ENCODE measurements around the gene SGPL1.

SGPL1 gene

GRCh38 chr10:70906031-70906783 lies 90.5 kb downstream of the SGPL1 start:
- no peak overlapping the region for H3K27ac ChIP-seq
- no peak for TF ChIP-seq CTCF (conservative IDR thresholded peaks at IDR 0.05)

DNA sequence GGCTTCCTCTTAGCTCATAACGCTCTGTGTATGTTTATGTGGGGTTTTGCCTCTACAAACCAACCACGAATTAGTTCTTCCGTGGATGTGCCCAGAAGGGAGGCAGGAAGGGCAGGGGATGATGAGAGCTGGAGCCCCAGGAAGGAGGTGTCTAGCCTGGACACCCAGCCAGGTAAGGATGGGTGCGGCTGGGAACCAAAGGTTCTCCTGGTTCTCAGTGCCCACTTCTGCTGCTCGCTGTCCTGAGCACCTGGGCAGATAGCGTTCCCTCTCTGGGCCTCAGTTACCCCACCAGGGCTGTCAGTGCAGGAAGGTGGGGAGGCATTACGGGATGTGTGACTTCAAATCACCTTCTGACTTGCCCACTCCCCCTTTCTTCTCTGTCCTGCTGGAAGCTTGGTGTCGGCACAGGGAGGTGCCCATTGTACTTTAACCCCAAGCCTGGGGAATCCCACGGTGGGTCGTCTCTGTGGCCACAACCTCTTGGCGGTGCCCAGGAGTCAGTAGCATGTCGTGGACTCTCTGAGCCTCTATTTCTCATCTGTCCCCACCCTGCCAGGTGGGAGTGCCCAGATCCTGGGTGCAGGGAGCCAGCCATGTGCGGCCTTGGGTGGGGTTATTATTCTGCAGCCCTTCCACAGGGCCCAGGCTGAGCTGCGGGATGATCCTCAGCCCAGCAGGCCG lies 91.3 kb downstream of the SGPL1 start:
- no peak overlapping the region for H3K27ac ChIP-seq
- no peak for TF ChIP-seq CTCF (conservative IDR thresholded peaks at IDR 0.05)

- H3K27ac ChIP-seq, result no peak overlapping the region
- TF ChIP-seq CTCF (conservative IDR thresholded peaks at IDR 0.05), result no peak
These were observed 92.1 kb downstream of the SGPL1 start for GRCh38 chr10:70907637-70908405.

DNA sequence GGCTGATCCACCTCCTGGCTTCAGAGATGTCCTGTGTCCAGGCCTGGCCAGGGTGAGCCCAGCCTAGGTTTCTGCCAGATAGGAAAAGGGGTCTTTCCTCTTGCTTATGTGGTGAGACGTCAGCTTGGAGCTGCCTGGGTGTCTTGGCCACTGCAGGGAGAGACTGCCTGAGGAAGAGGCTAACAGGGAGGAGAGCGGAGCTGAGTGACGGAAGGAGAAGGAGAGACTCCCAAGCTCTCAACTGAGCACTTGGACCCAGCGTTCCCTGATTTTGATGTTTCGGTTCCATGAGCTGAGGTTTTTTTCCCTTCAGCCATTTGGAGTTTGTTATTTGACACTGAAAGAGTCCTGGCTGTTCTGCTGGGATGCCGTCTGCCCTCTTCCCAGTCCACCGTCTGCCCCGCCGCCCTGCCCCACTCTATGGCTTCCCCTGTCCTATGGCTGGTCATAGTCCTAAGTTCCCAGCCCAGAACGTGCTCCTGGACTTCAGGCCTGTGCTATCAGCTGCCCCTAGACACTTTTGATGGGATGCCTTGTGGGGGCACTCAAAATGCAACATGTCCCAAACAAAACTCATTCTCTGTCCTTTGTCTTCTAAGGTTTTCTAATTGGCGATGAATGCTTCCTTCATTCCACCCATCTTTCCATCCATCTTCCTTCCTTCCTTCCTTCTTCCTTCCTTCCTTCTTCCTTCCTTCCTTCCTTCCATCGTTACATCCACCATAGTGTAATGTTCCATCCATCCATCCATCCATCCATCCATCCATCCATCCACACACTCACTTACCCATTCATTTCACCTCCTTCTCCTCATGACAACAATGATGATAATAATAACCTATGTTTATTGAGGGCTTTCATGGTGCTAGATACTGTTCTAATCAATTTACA lies 92.9 kb downstream of the SGPL1 start:
- H3K27ac ChIP-seq, result no peak overlapping the region
- no peak for TF ChIP-seq CTCF (conservative IDR thresholded peaks at IDR 0.05)

DNA sequence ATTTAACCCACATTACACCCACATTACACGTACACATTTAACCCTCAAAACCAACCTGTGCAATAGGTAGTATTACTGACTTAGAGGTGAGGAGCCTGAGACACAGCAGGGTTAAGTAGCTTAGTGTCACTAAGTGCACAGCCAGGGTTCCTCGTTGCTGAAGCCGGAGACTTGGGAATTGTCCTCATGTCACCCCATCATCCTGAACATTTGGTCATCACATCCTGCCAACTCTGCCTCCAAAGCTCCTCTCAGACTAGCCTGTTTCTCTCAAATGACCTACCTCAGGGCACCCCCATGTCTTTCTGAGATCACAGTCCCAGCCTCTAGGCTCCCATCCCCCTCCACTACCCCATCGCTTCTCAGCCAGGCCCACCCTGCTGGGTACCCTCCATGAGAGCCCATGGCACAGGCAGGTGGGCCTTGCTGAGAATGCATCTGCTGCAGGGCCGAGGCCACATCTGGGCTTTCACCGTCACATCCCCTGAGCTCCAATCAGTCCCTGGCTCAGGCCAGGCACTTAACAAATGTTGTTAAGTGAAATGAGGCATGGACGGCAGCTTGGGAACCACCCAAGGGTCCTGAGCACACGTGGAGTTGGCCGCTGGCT lies 93.7 kb downstream of the SGPL1 start:
- H3K27ac ChIP-seq, result no peak overlapping the region
- no peak for TF ChIP-seq CTCF (conservative IDR thresholded peaks at IDR 0.05)

DNA sequence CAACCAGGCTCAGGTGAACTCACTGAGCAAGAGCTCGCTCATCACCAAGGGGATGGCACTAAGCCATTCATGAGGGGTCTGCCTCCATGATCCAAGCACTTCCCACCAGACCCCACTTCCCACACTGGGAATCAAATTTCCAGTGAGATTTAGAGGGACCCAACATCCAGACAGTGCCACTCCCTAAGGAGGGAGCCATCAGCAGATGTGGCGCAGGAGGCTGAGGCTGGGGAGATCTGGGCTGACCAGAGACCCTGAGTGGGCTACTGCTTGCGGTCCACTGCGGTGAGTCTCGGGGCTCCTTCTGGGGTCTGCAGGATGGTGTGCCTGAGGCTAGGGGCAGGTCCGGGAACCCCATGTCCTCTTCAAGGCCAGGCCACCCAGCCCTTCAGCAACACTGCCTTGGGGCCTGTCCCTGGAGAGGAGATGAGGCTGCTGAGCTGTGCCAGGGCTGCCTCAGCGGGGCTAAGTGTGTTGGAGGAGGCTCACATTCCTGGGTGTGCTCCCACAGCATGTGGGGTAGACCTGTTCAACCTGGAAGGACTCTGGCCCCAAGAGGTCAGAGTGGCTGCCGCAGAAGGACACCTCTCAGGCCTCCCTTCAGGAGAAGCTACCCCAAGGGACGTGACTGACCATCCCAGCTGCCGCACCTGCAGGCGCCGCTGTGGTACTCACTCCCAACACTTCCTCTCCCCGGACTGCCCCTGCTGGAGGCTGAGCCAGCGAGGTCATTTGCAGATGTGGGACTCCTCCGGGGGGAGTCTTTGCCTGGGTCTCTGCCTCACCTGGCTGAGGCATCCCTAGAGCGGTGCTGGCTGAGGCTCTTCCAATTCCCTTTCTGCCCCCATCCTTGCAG lies 95.0 kb downstream of the SGPL1 start:
- no peak for TF ChIP-seq CTCF (conservative IDR thresholded peaks at IDR 0.05)
- H3K27ac ChIP-seq, result no peak overlapping the region
